ENCODE measurements around the gene LCAT. TPM values are rescaled to one million over a fixed set of nuclear protein-coding genes. Genes with fewer than 3 reads are reported as not detected.

The LCAT gene
- total and polyA plus RNA-seq, 4 donors: 8.4 to 43.9 (median 21.9) TPM

GRCh38 chr16:67901734-67902133 is 42.2 kb downstream of the LCAT start:
- ATAC-seq (ENCODE audit: insufficient read depth, low FRiP score): no peak
- no peak for DNase-seq
- Histone ChIP-seq H3K4me1 (ENCODE audit: control insufficient read depth in 5 of 5, insufficient read depth in 5 of 5, low read length in 5 of 5) (peaks cover 0 to 6% (median 0%) of the 10 kb centered on the region in 5 donors), H3K4me3 (no peak overlapping the region), H3K9ac (ENCODE audit: insufficient read depth in 1 of 2, low read length in 2 of 2) (no peak overlapping the region), H3K36me3 (ENCODE audit: control insufficient read depth in 4 of 4, insufficient read depth in 4 of 4, low read length in 4 of 4) (peaks cover 0 to 10% (median 4%) of the 10 kb centered on the region in 4 donors), H3K27me3 (ENCODE audit: control insufficient read depth in 3 of 3, insufficient read depth in 3 of 3, low read length in 2 of 3) (no peaks in the 10 kb centered on the region), H3K9me3 (ENCODE audit: control insufficient read depth in 4 of 4, insufficient read depth in 3 of 4, low read length in 3 of 4) (no peaks in the 10 kb centered on the region), H3K27ac (ENCODE audit: low read depth in 1 of 2, low read length in 1 of 2) (no peak overlapping the region)
- no peak for TF ChIP-seq CTCF (IDR thresholded peaks at IDR 0.05; ENCODE audit: control extremely low read depth, extremely low read depth)
- WGBS, 2 donors: 90 to 97% methylated on average over 5 of the region's 5 CpGs

- no peak for TF ChIP-seq CTCF (IDR thresholded peaks at IDR 0.05; ENCODE audit: control extremely low read depth, extremely low read depth)
- Histone ChIP-seq H3K4me3 (no peak overlapping the region), H3K9me3 (ENCODE audit: control insufficient read depth in 4 of 4, insufficient read depth in 3 of 4, low read length in 3 of 4) (no peaks in the 10 kb centered on the region), H3K9ac (ENCODE audit: insufficient read depth in 1 of 2, low read length in 2 of 2) (no peak overlapping the region), H3K4me1 (ENCODE audit: control insufficient read depth in 5 of 5, insufficient read depth in 5 of 5, low read length in 5 of 5) (peaks cover 7 to 16% (median 8%) of the 10 kb centered on the region in 5 donors), H3K27me3 (ENCODE audit: control insufficient read depth in 3 of 3, insufficient read depth in 3 of 3, low read length in 2 of 3) (no peaks in the 10 kb centered on the region), H3K36me3 (ENCODE audit: control insufficient read depth in 4 of 4, insufficient read depth in 4 of 4, low read length in 4 of 4) (peaks cover 0 to 3% (median 3%) of the 10 kb centered on the region in 4 donors), H3K27ac (ENCODE audit: low read depth in 1 of 2, low read length in 1 of 2) (peak overlapping the region in 1 of 2 donors; percentile 8)
- DNase-seq (no peak), ATAC-seq (ENCODE audit: insufficient read depth, low FRiP score) (no peak)
- WGBS, 2 donors: 64 to 73% methylated on average over 3 of the region's 3 CpGs
Observed at GRCh38 chr16:67897231-67897630, 46.7 kb downstream of the LCAT start.

GRCh38 chr16:67893743-67894399 is 50.0 kb downstream of the LCAT start:
- ATAC-seq (ENCODE audit: insufficient read depth, low FRiP score) (no peak), DNase-seq (peak in 1 of 3 donors; percentile 31)
- Histone ChIP-seq H3K27me3 (ENCODE audit: control insufficient read depth in 3 of 3, insufficient read depth in 3 of 3, low read length in 2 of 3) (no peaks in the 10 kb centered on the region), H3K9ac (ENCODE audit: insufficient read depth in 1 of 2, low read length in 2 of 2) (peak overlapping the region; percentile 94 to 95), H3K9me3 (ENCODE audit: control insufficient read depth in 4 of 4, insufficient read depth in 3 of 4, low read length in 3 of 4) (no peaks in the 10 kb centered on the region), H3K36me3 (ENCODE audit: control insufficient read depth in 4 of 4, insufficient read depth in 4 of 4, low read length in 4 of 4) (no peaks in the 10 kb centered on the region), H3K4me3 (peak overlapping the region; percentile 82), H3K27ac (ENCODE audit: low read depth in 1 of 2, low read length in 1 of 2) (peak overlapping the region; percentile 95 to 100), H3K4me1 (ENCODE audit: control insufficient read depth in 5 of 5, insufficient read depth in 5 of 5, low read length in 5 of 5) (peaks cover 7 to 17% (median 8%) of the 10 kb centered on the region in 5 donors)
- no peak for TF ChIP-seq CTCF (IDR thresholded peaks at IDR 0.05; ENCODE audit: control extremely low read depth, extremely low read depth)
- 25 to 31% methylated on average over 14 of the region's 14 CpGs for WGBS, 2 donors
